Activated B cell treated with CpG ODN at 0.5 μM for 24 hours (primary cell): Measurements from ENCODE around the gene PTPA. TPM values are rescaled to one million over a fixed set of nuclear protein-coding genes. Genes with fewer than 3 reads are reported as not detected.

Source experiments
- ATAC-seq: fragments of 200-7000 bp; cut with Tn5 transposase; one replicate; pipeline ENCODE4 v1.10.0; 2021; ENCODE audit warnings: low read depth, mild to moderate bottlenecking, moderate library complexity
- CTCF ChIA-PET: fragments of 350-600 bp; sonication (Branson Sonifier 250); formaldehyde crosslinking; loops from one replicate; lab custom pipeline; 2021; ENCODE audit warnings: antibody characterized with exemption; lab: Charles Lee
- POLR2A ChIA-PET: fragments of 350-600 bp; sonication (Branson Sonifier 250); formaldehyde crosslinking; loops from one replicate; lab custom pipeline; 2021; ENCODE audit warnings: antibody characterized with exemption; lab: Charles Lee
- DNase-seq: peaks from one replicate; pipeline ENCODE4 v3.0.0; 2022
- H3K27ac Mint-ChIP-seq: one replicate; pipeline ENCODE4 v1.8.0; 2020; ENCODE audit warnings: mixed read lengths
- H3K27me3 Mint-ChIP-seq: one replicate; pipeline ENCODE4 v1.8.0; 2021; ENCODE audit warnings: mixed read lengths
- H3K36me3 Mint-ChIP-seq: one replicate; pipeline ENCODE4 v1.8.0; 2021; ENCODE audit warnings: low read depth, mixed read lengths
- H3K4me1 Mint-ChIP-seq: one replicate; pipeline ENCODE4 v1.8.0; 2021; ENCODE audit warnings: mixed read lengths
- H3K4me3 Mint-ChIP-seq: one replicate; pipeline ENCODE4 v1.8.0; 2020; ENCODE audit warnings: mild to moderate bottlenecking, mixed read lengths
- H3K9me3 Mint-ChIP-seq: one replicate; pipeline ENCODE4 v1.8.0; 2020; ENCODE audit warnings: mixed read lengths
- CTCF ChIP-seq: fragments of 200-600 bp; IDR thresholded peaks from one replicate; pipeline ENCODE4 v1.8.0; 2022; ENCODE audit warnings: antibody characterized with exemption, mild to moderate bottlenecking
- intact Hi-C: fragments of 100-400 bp; cut with micrococcal nuclease; formaldehyde crosslinking; loops from one replicate; pipeline ENCODE4 v1.15.1; 2024
- total RNA-seq: library from RNA; stranded (reverse); gene quantifications from 2 replicates; pipeline ENCODE4 v1.2.3, GENCODE V29; 2022

PTPA gene
- total RNA-seq, 1 donor from 2014 or later = 67.2 TPM

- Mint-ChIP-seq H3K36me3 (peaks cover 14% of the 10 kb centered on the region), H3K4me3 (peak within 1 kb of the TSS; percentile 87), H3K4me1 (peaks cover 29% of the 10 kb centered on the region), H3K9me3 (no peaks in the 10 kb centered on the region), H3K27me3 (no peaks in the 10 kb centered on the region), H3K27ac (peak within 1 kb of the TSS; percentile 76)
- intact Hi-C loops = loop anchor here (1.0 to 2.0 kb wide), 6 partner anchors 11 to 952 kb away; partner anchors contain the start of genes CRAT, NTMT1 and SH3GLB2
- TF ChIP-seq CTCF = no peak
- ATAC-seq (peak; percentile 95), DNase-seq (peak; percentile 97)
- ChIA-PET POLR2A (interaction anchor here (0.6 to 2.9 kb wide), 17 partner anchors 8 to 1631 kb away, joined by 3 to 27 read pairs (median 6); partner anchors contain the start of genes CRAT, ENDOG, EXOSC2 and MIGA2), CTCF (interaction anchor here (0.7 to 1.1 kb wide), 2 partner anchors 51 to 530 kb away, joined by 3 read pairs; no protein-coding TSS in a partner anchor)
These were observed 30.4 kb upstream of the PTPA start, which contains the start of gene DOLPP1 for GRCh38 chr9:129080601-129081387. Gene DOLPP1, plus strand, starts transcription at chr9:129081111. Its CDS starts 21 bp downstream, at chr9:129081132.

- Mint-ChIP-seq H3K36me3 (peaks cover 18% of the 10 kb centered on the region), H3K27ac (peak overlapping the region; percentile 66), H3K9me3 (no peaks in the 10 kb centered on the region), H3K4me3 (peak overlapping the region; percentile 87), H3K27me3 (no peaks in the 10 kb centered on the region), H3K4me1 (peaks cover 29% of the 10 kb centered on the region)
- intact Hi-C loops = loop anchor here (1.0 to 2.0 kb wide), 6 partner anchors 12 to 953 kb away; partner anchors contain the start of genes CRAT, NTMT1 and SH3GLB2
- TF ChIP-seq CTCF = no peak
- ChIA-PET POLR2A (interaction anchor here (0.6 to 2.9 kb wide), 14 partner anchors 9 to 1631 kb away, joined by 3 to 27 read pairs (median 6); partner anchors contain the start of genes CRAT, EXOSC2, MIGA2 and NTMT1), CTCF (no interaction called here)
- no peak for ATAC-seq
- DNase-seq = no peak
These were observed 29.8 kb upstream of the PTPA start for GRCh38 chr9:129081388-129081904.

GRCh38 chr9:129084087-129084486 lies 27.1 kb upstream of the PTPA start:
- CTCF ChIA-PET = no interaction called here
- H3K4me3 Mint-ChIP-seq = no peak overlapping the region
- no peak for TF ChIP-seq CTCF

GRCh38 chr9:129089246-129089645 lies 22.0 kb upstream of the PTPA start:
- peaks cover 44% of the 10 kb centered on the region for H3K36me3 Mint-ChIP-seq

More at GRCh38 chr9:129084087-129084486, 27.1 kb upstream of the PTPA start:
- POLR2A ChIA-PET = no interaction called here
- ATAC-seq (no peak), DNase-seq (no peak)
- H3K27me3 Mint-ChIP-seq = no peaks in the 10 kb centered on the region
- no peaks in the 10 kb centered on the region for H3K9me3 Mint-ChIP-seq
- peaks cover 29% of the 10 kb centered on the region for H3K4me1 Mint-ChIP-seq
- H3K27ac Mint-ChIP-seq = no peak overlapping the region
- intact Hi-C loops = no loop called here
- H3K36me3 Mint-ChIP-seq = peaks cover 31% of the 10 kb centered on the region

More at GRCh38 chr9:129089246-129089645, 22.0 kb upstream of the PTPA start:
- no peaks in the 10 kb centered on the region for H3K4me1 Mint-ChIP-seq
- H3K4me3 Mint-ChIP-seq = no peak overlapping the region
- CTCF ChIA-PET = no interaction called here
- intact Hi-C loops = no loop called here
- no peak overlapping the region for H3K27ac Mint-ChIP-seq
- TF ChIP-seq CTCF = no peak
- no peaks in the 10 kb centered on the region for H3K9me3 Mint-ChIP-seq
- ATAC-seq (no peak), DNase-seq (no peak)
- H3K27me3 Mint-ChIP-seq = no peaks in the 10 kb centered on the region
- POLR2A ChIA-PET = no interaction called here
